Stimulated activated CD4-positive, alpha-beta T cell treated with anti-CD3 and anti-CD28 coated beads, Interleukin-15, amount 100 ng/mL, for 24 hours (primary cell): ENCODE results near the gene PKNOX1.
"Not testable (repeated sequence)": the region's sequence is repeated elsewhere in the genome, so short reads cannot be mapped to it uniquely, and the experiment has no call there.

Source experiments
- DNase-seq: peaks from one replicate; pipeline ENCODE4 v3.0.0-alpha.2; 2020

The PKNOX1 gene

DNA sequence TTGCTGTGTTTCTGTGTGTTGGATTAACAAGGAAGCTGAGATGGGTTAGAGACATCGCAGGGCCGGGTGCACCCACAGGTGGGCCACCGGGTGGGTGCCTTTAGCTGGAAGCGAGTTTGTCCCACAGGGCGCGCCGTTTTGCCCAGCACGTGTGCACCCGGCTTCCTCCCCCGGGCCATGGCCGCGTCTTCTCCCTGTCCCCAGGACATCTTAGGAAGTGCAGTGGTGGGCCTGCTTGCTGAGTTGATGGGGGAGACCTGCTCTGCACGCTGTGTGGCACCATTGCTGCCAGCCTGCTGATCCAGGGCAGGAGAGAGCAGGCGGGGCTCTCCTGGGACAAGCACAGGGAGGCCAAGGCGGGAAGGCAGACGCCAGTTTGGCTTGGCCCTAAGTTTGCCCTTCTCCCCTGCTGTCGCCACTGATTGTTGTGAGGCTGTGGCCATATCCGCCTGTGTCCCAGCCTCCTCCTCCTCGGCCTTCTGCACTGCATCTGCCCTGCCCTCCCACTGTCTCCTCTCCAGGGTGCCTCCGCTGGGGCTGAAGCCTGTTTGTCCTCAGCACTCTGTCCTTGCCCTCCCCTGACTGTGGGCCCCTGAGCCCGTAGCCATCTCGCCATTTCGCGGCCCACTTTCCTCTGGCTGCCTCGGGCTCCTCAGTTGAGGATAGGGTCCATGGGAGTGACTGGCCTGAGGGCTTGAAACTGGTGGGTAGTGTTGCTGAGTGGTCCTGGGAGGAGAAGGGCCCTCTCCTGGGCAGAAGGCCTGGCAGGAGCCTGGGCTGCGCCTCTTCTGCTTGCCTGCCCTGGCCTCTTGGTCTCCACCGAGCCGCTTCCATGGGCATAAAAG is 47.6 kb downstream of the PKNOX1 start:
- DNase-seq = no peak

DNA sequence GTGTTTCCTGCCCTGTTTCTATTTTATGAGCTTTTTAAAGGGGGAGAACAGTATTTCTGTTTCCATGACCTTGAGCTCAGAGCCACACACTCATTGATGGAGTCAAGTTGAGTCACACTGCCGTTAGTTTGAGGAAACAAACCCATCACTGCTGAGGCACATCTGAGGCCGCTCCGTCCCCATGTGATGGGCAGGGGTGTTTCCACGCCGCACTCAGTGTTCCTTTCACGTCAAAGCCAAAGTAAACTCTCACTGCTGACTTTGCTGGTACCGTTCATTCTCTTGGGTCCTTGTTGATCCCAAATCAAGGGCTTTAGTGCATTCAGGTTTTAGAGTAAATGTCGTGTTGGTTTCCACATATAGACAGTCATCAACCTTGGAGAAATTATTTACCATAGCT is 48.8 kb downstream of the PKNOX1 start:
- no peak for DNase-seq

DNA sequence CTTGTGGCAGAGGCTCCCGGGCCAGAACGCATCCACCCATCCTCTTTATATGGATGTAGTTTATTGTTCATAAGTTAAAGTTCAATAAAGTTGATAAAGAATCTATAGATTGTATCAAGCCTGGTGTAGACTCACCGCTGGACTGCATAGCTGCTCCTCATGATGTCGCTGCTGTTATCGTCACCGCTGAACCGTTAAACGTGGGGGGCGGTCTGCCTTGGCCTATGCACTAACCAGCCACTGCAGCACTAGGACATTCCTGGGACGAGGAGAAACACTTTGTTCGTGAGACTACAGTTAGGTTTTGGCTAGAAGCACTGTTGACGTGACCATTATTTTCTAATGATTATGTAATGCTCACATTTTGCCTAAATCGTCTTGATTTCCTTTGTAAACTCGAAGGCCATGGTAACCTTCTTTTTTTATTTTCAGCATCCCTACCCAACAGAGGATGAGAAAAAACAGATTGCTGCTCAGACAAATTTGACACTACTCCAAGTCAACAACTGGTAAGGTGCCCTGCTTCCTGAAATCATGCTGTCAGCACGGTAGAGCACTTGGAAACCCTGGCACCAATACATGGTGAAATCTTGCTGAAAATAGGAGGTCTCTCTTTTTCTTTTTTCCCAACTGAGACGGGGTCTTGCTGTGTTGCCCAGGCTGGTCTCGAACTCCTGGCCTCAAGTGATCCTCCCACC is 50.2 kb downstream of the PKNOX1 start:
- DNase-seq = no peak

DNA sequence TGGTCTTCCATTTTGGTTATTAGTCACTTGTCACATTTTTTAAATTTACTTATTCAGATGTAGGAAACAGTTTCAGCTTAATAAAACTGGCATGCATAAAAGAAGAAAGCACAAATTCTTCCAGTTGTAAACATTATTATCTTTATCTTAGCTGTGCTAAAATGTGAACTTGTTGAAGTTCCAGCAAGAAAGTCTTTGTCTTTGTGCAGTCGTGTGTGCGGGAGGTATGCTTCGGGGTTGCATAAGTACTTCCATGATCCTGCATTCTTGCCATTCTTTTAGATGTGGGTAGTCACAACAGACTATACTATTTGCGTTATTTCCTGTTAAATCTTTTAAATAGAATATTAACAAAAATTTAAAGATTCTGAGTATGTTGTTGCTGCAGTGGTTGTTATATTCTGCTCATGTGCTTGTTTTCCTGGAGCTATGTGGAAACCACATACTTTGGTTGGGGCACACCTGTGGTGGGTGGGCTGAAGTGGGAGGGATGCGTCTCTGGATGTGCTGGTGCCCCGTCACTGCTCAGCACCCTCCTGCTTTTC is 51.3 kb downstream of the PKNOX1 start:
- DNase-seq = no peak

DNA sequence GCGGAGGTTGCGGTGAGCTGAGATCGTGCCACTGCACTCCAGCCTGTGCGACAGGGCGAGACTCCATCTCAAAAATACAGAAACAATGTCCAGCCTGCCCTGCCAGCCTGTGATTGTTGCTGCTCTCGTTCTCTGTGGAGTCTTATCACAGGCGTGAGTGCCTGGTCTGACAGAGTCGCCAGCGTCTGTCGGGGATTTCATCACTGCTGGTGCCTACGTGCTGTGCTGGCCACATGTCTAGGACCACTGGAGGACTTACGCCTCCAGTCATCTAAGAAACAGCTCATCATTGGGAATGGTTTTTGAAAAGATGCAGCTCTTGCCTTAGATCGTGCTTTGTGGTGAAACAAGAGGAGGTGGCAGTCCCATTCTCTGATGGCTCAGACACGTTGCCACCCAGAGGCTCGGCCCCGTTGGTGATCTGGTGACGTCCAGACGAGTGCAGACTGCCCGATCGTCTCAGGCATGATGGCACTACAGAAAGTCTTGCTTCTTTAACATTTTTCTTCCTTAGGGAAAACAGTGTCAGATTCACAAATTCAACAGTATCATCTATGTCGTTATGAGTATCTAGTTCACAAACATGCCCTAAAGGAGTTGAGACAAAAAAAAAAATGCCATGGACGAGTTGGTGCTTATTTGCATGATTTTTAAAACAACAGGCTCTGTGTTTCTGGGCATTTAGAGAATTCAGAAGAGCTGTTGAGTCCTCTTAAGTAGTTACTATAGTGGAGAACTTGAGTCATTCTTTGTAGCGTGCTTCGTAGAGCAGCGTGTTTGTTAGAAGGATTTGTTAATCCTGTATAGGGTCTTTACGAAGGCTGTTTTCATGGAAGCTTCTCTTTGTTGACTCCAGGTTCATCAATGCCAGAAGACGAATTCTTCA is 53.7 kb downstream of the PKNOX1 start:
- no peak for DNase-seq

DNA sequence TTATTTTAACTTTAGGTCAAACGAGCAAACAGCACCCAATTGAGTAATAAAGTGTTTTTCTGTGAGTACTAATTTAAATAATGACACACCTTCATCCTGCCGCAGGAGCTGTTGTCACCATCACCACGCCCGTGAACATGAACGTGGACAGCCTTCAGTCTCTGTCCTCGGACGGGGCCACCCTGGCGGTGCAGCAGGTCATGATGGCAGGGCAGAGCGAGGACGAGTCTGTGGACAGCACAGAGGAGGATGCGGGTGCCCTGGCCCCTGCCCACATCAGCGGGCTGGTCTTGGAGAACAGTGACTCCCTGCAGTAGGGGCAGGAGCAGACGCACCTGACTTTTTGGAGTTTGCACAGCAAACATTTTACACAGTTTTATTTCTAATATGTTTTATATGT is 55.4 kb downstream of the PKNOX1 start:
- DNase-seq = no peak

DNA sequence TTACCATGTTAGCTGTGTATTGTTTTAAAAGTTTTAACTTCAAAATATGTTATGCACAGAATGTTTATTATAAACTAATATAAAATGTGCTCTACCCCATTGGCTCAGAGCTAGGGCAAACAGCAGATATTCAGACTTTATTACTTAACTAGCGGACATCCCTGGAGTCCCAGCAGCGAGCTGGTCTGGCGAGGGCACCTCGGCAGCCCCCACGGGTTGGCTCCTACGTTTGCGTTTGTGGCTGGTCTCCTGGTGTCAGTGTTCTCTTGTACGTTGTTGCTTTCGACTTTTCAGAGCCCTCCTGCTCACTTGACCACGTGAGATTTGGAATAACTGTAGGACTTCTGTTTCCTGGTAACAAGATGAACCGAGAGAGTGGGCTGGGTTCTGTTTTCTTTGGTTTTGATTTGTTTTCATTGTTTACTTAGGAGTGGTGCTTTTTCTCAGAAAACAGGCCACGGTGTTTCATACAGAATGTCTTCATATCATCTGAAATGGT is 56.8 kb downstream of the PKNOX1 start:
- DNase-seq = no peak

DNA sequence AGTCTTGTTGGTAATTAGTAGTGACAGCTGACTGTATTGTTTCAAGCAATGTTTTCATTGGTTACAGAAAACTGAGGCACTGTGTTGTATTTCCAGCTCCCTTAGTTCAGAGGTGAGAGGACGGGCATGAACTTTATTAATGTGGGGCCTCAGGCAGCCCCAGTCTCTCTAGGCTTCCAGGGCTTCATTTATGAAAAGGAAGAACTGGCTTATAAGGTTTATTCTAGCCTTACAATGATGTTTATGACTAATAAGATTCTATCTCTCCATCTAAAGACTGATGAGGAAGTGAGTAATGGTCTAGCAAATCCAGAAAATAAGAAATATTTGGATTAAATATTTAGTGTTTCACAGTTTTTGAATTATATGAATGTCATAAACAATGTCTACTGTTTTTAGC is 59.7 kb downstream of the PKNOX1 start:
- DNase-seq = no peak

DNA sequence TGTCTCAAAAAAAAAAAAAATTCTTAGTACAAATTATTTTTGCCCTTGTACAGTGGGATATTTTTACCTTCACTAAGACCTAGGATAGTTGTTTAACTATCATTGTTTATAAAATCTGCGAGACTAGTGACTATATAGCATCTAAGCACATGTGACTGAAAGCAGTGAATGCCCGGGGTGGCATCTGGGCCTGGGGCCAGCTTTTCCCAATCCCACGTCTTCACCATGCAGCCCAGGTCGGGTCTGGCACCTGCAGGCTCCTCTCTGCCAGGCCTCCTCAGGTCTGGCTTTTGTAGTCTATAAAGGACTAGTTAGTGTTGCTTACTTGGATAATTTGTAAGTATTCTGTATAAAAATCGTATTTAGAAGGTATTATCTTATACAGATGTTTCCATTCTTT is 60.5 kb downstream of the PKNOX1 start:
- no peak for DNase-seq

DNA sequence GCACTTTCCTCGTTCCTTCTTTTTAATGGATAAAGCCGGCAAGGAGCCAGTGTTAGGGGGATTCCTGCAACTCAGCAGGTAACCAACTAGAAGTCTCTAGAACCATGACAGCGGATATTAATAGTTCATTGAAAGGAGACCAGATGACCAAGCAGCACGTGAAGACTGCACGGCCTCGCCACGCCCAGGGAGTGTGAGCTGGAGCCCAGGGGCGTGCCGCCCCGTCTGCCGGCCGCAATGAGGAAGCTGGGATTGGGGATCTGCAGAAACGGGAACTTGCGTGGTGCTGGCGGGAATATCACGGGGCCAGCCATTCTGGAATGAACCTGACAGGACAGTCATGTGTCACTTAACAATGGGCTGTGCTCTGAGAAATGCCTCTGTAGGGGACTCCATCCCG is 62.5 kb downstream of the PKNOX1 start:
- DNase-seq = not testable (repeated sequence)

DNA sequence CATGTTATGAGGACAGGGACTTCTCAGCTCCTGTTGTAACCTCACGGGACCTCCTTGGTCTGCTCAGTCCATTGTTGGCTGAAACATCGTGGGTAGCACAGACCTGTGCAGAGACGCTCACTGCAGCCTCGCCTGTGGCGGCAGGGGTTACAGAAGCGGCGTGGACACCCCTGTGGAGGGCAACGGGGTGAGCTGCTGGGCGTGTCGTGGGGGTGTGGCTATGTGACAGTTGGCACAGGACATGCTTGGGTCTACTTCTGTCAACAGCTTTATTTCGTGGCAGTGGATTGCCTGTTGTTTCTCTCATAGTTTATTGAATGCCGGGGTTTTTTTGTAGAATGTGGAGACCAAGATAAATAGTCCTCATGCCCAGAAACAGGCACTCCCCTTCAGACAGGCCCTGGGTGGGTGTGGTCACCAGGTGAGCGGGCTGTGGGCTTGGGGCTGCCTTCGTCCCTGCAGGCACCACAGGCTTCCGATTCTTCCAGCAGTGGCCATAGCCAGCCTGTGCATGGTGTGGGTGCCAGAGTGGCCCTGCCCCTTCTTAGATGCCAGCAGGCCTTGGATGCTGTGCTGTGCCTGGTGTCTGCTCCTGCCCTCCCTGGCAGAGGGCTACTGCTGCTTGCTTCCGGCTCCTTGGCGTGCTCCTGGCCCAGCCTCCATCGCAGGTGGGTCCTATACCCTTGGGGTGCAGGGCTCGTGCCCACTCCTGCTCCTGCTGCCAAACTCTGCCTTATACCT is 63.7 kb downstream of the PKNOX1 start:
- not testable (repeated sequence) for DNase-seq

DNA sequence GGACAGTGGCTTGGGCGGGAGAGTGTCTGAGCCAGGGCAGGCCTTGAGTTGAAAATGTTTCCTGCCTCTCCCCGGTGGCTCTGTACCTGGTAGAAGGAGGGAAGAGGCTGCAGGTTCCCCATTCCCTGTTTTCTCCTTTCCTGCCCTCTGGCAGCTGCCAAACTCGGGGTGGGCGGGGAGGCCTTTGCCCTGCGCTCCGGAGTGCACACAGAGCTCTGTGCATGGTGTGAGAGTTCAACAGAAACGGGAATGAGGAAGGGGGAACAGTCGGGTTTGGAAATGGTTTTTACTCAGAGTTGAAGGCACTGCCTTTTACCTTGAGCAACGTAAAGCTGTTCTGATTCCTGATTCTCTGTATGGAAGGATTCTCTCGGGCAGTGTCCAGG is 64.3 kb downstream of the PKNOX1 start:
- not testable (repeated sequence) for DNase-seq

DNA sequence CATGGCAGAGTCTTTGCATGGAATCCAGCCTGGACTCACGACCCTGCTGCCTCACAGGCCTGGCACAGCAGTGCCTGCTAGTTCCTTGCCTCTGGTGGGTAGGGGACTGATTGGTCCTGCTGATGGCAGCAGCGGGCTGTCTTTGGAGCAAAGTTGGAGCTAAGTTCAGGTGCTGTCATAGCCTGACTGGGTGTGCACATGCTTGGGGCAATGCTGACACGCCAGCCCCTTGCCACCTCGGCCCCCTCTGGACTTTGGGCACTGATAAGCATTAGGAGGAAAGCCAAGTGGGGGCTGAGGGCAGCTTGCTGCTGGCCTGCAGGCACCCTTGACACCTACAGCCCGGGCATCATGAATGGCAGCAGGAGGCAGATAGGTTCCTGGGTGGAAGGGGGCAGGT is 67.8 kb downstream of the PKNOX1 start:
- DNase-seq = not testable (repeated sequence)

DNA sequence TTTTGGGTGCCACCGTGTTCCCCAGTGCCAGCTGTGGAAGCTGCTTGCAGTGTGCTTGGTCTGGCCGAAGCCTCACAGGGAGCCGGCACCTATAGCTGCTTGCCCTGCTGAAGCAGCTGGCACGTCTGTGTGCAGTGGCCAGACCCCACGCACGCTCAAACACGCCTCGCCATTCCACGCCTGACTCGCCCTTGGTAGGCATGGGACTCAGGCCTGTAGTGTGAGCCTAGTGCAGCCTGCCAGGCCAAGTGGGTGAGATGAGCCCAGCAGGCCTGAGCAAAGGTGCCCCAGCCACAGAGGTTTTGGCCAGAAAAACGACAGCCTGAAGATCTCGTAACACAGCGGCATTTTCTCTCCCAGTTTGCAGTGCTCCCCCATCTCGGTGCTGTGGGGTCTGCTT is 68.9 kb downstream of the PKNOX1 start:
- DNase-seq = not testable (repeated sequence)

DNA sequence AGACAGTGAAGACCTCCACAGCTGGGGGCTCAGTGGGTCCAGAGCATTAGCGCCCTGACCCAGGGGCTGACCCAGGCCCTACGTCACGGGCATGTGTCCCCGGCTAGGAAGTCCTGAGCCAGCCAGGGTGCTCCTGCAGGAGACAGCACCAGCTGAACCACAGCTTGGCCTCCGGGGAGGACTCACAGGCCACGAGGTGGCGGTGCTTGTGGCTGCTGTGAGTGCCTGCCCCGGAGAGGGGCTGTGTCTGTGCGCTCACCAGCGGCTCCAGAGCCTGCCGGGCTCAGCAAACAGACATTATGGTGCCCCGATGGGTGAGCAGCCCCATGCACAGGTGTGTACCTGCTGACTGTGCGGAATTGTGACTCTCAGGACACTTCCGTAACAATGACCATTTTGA is 70.2 kb downstream of the PKNOX1 start:
- DNase-seq = not testable (repeated sequence)

DNA sequence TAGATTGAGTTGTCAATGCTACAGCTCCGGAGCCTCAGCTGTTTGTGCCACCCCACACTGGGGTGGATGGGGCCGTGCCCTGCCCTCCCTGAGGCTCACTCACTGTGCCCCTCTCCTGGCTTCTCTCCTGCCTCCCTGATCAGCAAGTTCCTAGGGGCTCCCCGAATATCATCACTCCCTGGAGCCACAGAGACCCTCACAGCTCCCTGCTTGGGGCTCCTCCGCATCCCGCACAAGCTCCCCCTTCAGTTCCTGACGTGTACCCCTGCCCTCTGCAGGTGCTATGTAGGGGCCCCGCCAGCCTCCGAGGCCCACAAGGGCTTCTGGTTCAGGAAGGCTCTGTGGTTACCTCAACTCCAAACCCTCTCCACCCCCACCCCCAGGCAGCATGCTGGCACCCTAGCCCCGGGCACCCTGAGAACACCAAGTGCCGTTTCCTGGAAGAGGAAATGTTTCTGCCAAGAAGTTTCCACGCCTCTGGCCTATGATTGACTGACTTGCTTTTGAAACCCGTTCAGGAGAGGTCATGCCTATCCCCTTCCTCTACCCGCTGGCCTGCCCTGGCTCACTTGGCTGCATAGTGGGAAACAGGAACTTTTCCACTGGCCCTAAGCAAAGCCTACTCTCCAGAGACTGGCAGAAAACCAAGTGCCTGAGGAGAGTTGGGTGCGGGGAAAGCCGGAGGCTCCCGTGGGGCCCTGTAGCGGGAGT is 71.0 kb downstream of the PKNOX1 start:
- DNase-seq = not testable (repeated sequence)

DNA sequence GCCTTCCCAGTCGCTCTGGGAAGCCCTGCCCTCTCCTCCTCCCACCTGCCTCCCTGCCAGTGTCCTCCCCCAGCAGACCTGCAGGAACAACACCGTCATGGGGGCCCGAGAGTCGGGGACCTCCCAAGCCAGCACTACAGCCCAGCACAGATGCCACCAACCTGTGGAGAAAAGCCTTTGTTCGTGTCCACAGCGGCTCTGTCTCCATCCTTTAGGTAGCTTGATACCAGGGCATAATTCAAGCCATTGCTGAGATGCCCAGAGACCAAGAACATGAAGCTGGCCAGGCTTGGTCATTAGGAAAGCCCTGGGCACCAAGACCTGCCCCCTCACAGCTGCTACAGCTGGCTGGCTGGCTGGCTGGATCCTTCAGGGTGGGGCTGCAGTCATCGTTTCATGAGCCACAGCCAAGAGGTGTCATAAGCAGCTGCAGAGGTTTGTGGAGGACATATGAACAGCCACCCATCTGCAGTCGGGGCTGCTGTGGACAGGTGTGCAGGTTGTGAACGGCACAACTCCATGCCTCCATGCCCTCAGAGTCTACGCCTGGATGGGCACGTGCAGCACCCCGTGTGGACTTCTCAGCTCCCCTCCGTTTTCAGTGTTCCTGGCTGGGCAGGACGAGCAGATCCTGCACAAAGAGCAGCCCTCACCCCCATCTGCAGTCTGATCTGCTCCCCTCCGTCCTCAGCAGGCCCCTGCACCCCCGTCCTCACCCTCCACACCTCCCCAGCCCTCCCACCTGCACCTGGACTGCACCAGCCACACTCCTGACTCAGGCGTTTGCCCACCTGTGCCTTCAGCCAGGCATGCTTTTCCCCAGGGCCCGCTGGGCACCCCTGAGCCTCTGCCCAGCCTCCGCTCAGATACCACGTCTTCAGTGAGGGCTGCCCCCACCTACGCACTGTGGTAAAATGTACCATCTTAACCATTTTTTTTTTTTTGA is 71.8 kb downstream of the PKNOX1 start:
- peak; percentile 10 for DNase-seq

DNA sequence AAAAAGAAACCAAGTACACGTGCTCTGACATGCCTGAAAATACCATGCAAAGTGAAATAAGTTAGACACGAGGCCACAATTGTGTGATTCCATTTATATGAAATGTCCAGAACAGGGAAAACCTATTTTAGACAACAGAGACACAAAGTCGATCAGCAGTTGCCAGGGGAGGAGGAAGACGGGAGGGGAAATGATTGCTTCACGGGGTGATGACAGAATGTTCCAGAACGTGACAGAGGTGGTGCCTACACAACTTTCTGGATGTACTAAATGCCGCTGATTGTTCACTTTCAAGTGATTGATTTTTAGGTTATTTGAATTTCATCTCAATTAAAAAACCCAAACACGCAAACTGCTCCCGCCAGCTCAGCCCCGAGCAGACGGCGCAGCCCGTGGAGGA is 78.8 kb downstream of the PKNOX1 start:
- not testable (repeated sequence) for DNase-seq

DNA sequence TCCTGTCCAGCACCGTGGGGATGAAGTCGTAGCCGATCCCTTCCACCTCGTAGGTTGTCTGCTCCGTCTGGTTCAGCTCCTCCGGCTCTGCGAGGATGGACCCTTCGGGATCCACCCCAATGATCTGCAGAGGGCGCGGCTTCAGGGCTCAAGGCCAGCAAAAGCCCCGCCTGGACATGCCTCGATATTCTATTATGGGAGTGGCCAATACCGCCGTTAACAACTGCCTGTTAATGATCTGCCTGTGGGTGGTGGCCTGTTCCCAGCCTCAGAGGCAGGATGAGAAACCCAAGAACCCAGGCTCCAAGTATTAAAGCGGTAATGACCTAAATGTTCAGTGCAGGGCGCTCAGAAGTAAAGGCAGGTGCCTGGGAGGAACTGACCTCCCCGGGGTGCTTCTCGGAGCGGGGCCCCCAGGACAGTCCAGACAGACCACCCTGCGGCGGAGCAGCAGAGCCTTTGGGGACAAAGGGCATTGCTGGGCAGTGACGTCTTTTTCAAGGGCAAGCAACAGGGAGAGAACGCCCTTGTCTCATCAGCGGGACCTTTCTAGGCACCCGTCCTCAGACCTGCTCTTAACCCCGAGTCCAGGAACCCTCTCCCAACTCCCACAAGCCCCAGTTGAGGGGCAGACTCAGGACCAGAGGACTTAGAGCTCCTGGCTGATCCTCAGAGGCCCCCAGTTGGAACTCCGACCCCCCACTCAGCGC is 88.7 kb downstream of the PKNOX1 start:
- not testable (repeated sequence) for DNase-seq
